H9 (cell line): ENCODE data around the gene SVOP. TPM values are rescaled to one million over a fixed set of nuclear protein-coding genes. Genes with fewer than 3 reads are reported as not detected.
"Not testable (repeated sequence)": the region's sequence is repeated elsewhere in the genome, so short reads cannot be mapped to it uniquely, and the experiment has no call there.

Source experiments
- DNase-seq: peaks from one replicate; pipeline ENCODE4 v3.0.0-alpha.2; 2017
- H2AFZ ChIP-seq: one replicate; pipeline ENCODE4 v1.6.1; 2013; ENCODE audit warnings: mild to moderate bottlenecking, low read length, control low read depth, moderate library complexity
- H2AK5ac ChIP-seq: 2 replicates; pipeline ENCODE4 v1.6.1; 2013; ENCODE audit warnings: low read length, control low read depth, mixed read lengths; ENCODE audit not compliant: insufficient read length
- H2BK120ac ChIP-seq: one replicate; pipeline ENCODE4 v1.6.1; 2013; ENCODE audit warnings: low read depth, mild to moderate bottlenecking, low read length, control low read depth, inconsistent platforms; ENCODE audit not compliant: poor library complexity, severe bottlenecking
- H2BK12ac ChIP-seq: 2 replicates; pipeline ENCODE4 v1.6.1; 2013; ENCODE audit warnings: low read length, control low read depth, mixed read lengths, low read depth; ENCODE audit not compliant: insufficient read length
- H2BK15ac ChIP-seq: 2 replicates; pipeline ENCODE4 v1.6.1; 2013; ENCODE audit warnings: low read depth, low read length, control low read depth
- H2BK20ac ChIP-seq: one replicate; pipeline ENCODE4 v1.6.1; 2013; ENCODE audit warnings: low read depth, mild to moderate bottlenecking, low read length, control low read depth, inconsistent platforms; ENCODE audit not compliant: poor library complexity, severe bottlenecking
- H2BK5ac ChIP-seq: 2 replicates; pipeline ENCODE4 v1.6.1; 2013; ENCODE audit warnings: low read length, control low read depth, mixed read lengths; ENCODE audit not compliant: insufficient read length
- H3K14ac ChIP-seq: 2 replicates; pipeline ENCODE4 v1.6.1; 2013; ENCODE audit warnings: low read length, control low read depth; ENCODE audit not compliant: insufficient read depth
- H3K18ac ChIP-seq: 2 replicates; pipeline ENCODE4 v1.6.1; 2013; ENCODE audit warnings: low read depth, mild to moderate bottlenecking, mixed read lengths, low read length, control low read depth; ENCODE audit not compliant: insufficient read length
- H3K23ac ChIP-seq: 2 replicates; pipeline ENCODE4 v1.6.1; 2013; ENCODE audit warnings: low read length, control low read depth, mixed read lengths, low read depth; ENCODE audit not compliant: insufficient read length
- H3K23me2 ChIP-seq: 2 replicates; pipeline ENCODE4 v1.6.1; 2013; ENCODE audit warnings: low read depth, mild to moderate bottlenecking, mixed read lengths, low read length, control low read depth; ENCODE audit not compliant: insufficient read length, poor library complexity, severe bottlenecking
- H3K27ac ChIP-seq: 2 replicates; pipeline ENCODE4 v1.5.1; 2013; ENCODE audit warnings: low read length, control low read depth, mixed read lengths, low read depth; ENCODE audit not compliant: insufficient read length
- H3K27me3 ChIP-seq: 2 replicates; pipeline ENCODE4 v1.6.1; 2013; ENCODE audit warnings: low read length, control low read depth, inconsistent platforms; ENCODE audit not compliant: insufficient read depth
- H3K4ac ChIP-seq: 2 replicates; pipeline ENCODE4 v1.6.1; 2013; ENCODE audit warnings: low read depth, mild to moderate bottlenecking, control low read depth, inconsistent platforms, low read length, moderate library complexity
- H3K4me1 ChIP-seq: 2 replicates; pipeline ENCODE4 v1.6.1; 2013; ENCODE audit warnings: low read length, control low read depth, inconsistent platforms; ENCODE audit not compliant: insufficient read depth
- H3K4me2 ChIP-seq: 2 replicates; pipeline ENCODE4 v1.6.1; 2013; ENCODE audit warnings: low read length, control low read depth, mixed read lengths; ENCODE audit not compliant: insufficient read length, insufficient read depth
- H3K56ac ChIP-seq: 2 replicates; pipeline ENCODE4 v1.6.1; 2013; ENCODE audit warnings: low read depth, mild to moderate bottlenecking, mixed read lengths, low read length, control low read depth; ENCODE audit not compliant: insufficient read length
- H3K79me1 ChIP-seq: 2 replicates; pipeline ENCODE4 v1.6.1; 2013; ENCODE audit warnings: low read depth, mild to moderate bottlenecking, moderate library complexity, low read length, control low read depth, inconsistent platforms; ENCODE audit not compliant: insufficient read depth, poor library complexity, severe bottlenecking
- H3K79me2 ChIP-seq: 2 replicates; pipeline ENCODE4 v1.6.1; 2013; ENCODE audit warnings: low read length, control low read depth, inconsistent platforms; ENCODE audit not compliant: insufficient read depth
- H3K9ac ChIP-seq: 2 replicates; pipeline ENCODE4 v1.6.1; 2013; ENCODE audit warnings: low read length, control low read depth, mixed read lengths; ENCODE audit not compliant: insufficient read length; ENCODE audit errors: extremely low read depth
- H3K9me3 ChIP-seq: one replicate; pipeline ENCODE4 v1.6.1; 2013; ENCODE audit warnings: low read depth, low read length, inconsistent platforms; ENCODE audit not compliant: control insufficient read depth
- H3T11ph ChIP-seq: one replicate; pipeline ENCODE4 v1.6.1; 2013; ENCODE audit warnings: mild to moderate bottlenecking, low read length, control low read depth, inconsistent platforms
- H4K20me1 ChIP-seq: one replicate; pipeline ENCODE4 v1.6.1; 2013; ENCODE audit not compliant: control insufficient read depth, insufficient read length, insufficient read depth
- H4K5ac ChIP-seq: 2 replicates; pipeline ENCODE4 v1.6.1; 2013; ENCODE audit warnings: low read depth, mild to moderate bottlenecking, mixed read lengths, low read length, control low read depth; ENCODE audit not compliant: insufficient read length
- H4K8ac ChIP-seq: replicated peaks from 2 replicates; pipeline ENCODE4 v1.6.1; 2013; ENCODE audit warnings: low read length, control low read depth, mixed read lengths, low read depth; ENCODE audit not compliant: insufficient read length
- H4K91ac ChIP-seq: 2 replicates; pipeline ENCODE4 v1.6.1; 2013; ENCODE audit warnings: low read depth, mild to moderate bottlenecking, moderate library complexity, mixed read lengths, low read length, control low read depth; ENCODE audit not compliant: insufficient read length
- H3K27ac Mint-ChIP-seq, 3 experiments: 2 replicates in 2 of 3; 3 replicates in 1 of 3; pipeline ENCODE4 v1.8.0; 2020 to 2021; ENCODE audit warnings: mixed read lengths in 3 of 3, mild to moderate bottlenecking in 1 of 3, moderate library complexity in 1 of 3
- H3K27me3 Mint-ChIP-seq: 2 replicates; pipeline ENCODE4 v1.8.0; 2021; ENCODE audit warnings: low read depth, mild to moderate bottlenecking, moderate library complexity, mixed read lengths
- H3K36me3 Mint-ChIP-seq, 3 experiments: 2 replicates in 2 of 3; 3 replicates in 1 of 3; pipeline ENCODE4 v1.8.0; 2020 to 2021; ENCODE audit warnings: low read depth in 3 of 3, mixed read lengths in 3 of 3; ENCODE audit not compliant: insufficient read depth in 1 of 3
- H3K4me1 Mint-ChIP-seq, 2 experiments: 2 replicates each; pipeline ENCODE4 v1.8.0; 2020; ENCODE audit warnings: mixed read lengths in 2 of 2
- H3K4me3 Mint-ChIP-seq, 2 experiments: 2 replicates in 1 of 2; 3 replicates in 1 of 2; pipeline ENCODE4 v1.8.0; 2020 to 2021; ENCODE audit warnings: mild to moderate bottlenecking in 2 of 2, mixed read lengths in 2 of 2, moderate library complexity in 1 of 2
- H3K9me3 Mint-ChIP-seq, 2 experiments: 2 replicates in 1 of 2; 3 replicates in 1 of 2; pipeline ENCODE4 v1.8.0; 2020; ENCODE audit warnings: mild to moderate bottlenecking in 2 of 2, mixed read lengths in 2 of 2, moderate library complexity in 1 of 2
- WGBS: extraction: QIAGEN DNeasy Blood & Tissue Kit; methylation state at CpG from one replicate; pipeline ENCODE4 v1.1.7; 2013; ENCODE audit warnings: missing lambda C conversion rate, low lambda C conversion rate, mixed read lengths; ENCODE audit not compliant: insufficient read length; ENCODE audit errors: extremely low coverage; 5-methylcytosine and 5-hydroxymethylcytosine counted together
- total RNA-seq: library from RNA; stranded (reverse); gene quantifications from 2 replicates; pipeline ENCODE4 v1.2.1, GENCODE V29; 2021

The SVOP gene
- total RNA-seq, 1 experiment from 2014 or later, result 0.15 TPM

GRCh38 chr12:109048706-109049105 lies 27.8 kb upstream of the SVOP start:
- not testable (repeated sequence) for H3K79me2 ChIP-seq, H2BK20ac ChIP-seq, DNase-seq, H3K14ac ChIP-seq, H3K9me3 ChIP-seq, H2AK5ac ChIP-seq, H3K27me3 ChIP-seq, H3K23ac ChIP-seq, H4K20me1 ChIP-seq, H3K4me1 ChIP-seq, H3K56ac ChIP-seq, H3K79me1 ChIP-seq, H3K36me3 Mint-ChIP-seq, H4K91ac ChIP-seq, H3K27ac ChIP-seq, H3K4ac ChIP-seq, H3K4me2 ChIP-seq, H2BK5ac ChIP-seq, H3K27me3 Mint-ChIP-seq, H2AFZ ChIP-seq, H4K5ac ChIP-seq, H2BK15ac ChIP-seq, H3K18ac ChIP-seq, H4K8ac ChIP-seq, H3T11ph ChIP-seq, H3K23me2 ChIP-seq, H3K9me3 Mint-ChIP-seq, H2BK12ac ChIP-seq, H2BK120ac ChIP-seq, H3K27ac Mint-ChIP-seq, H3K4me3 Mint-ChIP-seq, H3K9ac ChIP-seq
- no CpG with 5 or more reads among the region's 3 CpGs for WGBS
- H3K4me1 Mint-ChIP-seq, result peaks cover 10 to 12% of the 10 kb centered on the region in 2 experiments
